22Rv1 (cell line): ENCODE data around the gene MIB2.
"Not testable (repeated sequence)": the region's sequence is repeated elsewhere in the genome, so short reads cannot be mapped to it uniquely, and the experiment has no call there.

ENCODE experiments used
- CTCF ChIP-seq: fragments of 450-650 bp; IDR thresholded peaks from 2 replicates; pipeline ENCODE4 v1.5.1; 2017; ENCODE audit warnings: mild to moderate bottlenecking
- ZFX ChIP-seq: fragments of 450-650 bp; IDR thresholded peaks from 2 replicates; pipeline ENCODE4 v1.6.1; 2017; ENCODE audit warnings: antibody characterized with exemption, borderline replicate concordance

DNA sequence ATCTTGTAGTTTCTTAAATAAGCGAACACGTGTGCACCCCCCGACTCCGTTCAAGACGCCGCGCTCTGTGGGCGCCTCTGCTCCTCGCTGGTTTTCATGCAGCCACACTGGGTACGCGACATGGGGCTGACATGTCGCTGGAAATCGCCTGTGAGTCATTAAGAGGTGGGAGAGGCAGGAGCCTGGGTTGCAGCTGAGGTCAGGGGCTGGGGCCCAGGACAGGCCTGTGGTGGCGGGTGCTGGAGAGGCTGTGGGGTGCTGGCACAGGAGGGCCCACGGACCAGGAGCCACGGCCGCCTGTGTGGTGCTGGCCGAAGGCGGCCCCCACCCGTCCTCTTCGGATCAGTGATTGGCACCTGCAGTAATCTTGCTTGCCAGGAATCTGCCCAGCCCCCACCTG is 59.5 kb downstream of the MIB2 start:
- not testable (repeated sequence) for TF ChIP-seq CTCF, ZFX
